Activated T-helper 2 cell treated with anti-CD3 and anti-CD28 coated beads, Interferon-gamma antibody, Interleukin-2, Interleukin-4, amounts not matched to agents 10 μg/mL and 5 μg/mL and 100 μg/mL, durations not matched to agents 14 hours and 24 hours and 36 hours (primary cell): ENCODE data around the gene SAE1. TPM values are rescaled to one million over a fixed set of nuclear protein-coding genes. Genes with fewer than 3 reads are reported as not detected.
A peak's percentile ranks its signal among the peaks of the same experiment; 100 is the strongest.

Experiments
- DNase-seq: peaks from one replicate; pipeline ENCODE4 v3.0.0; 2021; ENCODE audit warnings: low spot score
- H3K27ac Mint-ChIP-seq: one replicate; pipeline ENCODE4 v1.8.0; 2021; ENCODE audit warnings: mixed read lengths
- H3K27me3 Mint-ChIP-seq: one replicate; pipeline ENCODE4 v1.8.0; 2021; ENCODE audit warnings: low read depth, mixed read lengths
- H3K36me3 Mint-ChIP-seq: one replicate; pipeline ENCODE4 v1.8.0; 2021; ENCODE audit warnings: low read depth, mixed read lengths
- H3K4me1 Mint-ChIP-seq: one replicate; pipeline ENCODE4 v1.8.0; 2021; ENCODE audit warnings: low read depth, mixed read lengths
- H3K4me3 Mint-ChIP-seq: one replicate; pipeline ENCODE4 v1.8.0; 2021; ENCODE audit warnings: low read depth, mild to moderate bottlenecking, moderate library complexity, mixed read lengths
- H3K9me3 Mint-ChIP-seq: one replicate; pipeline ENCODE4 v1.8.0; 2021; ENCODE audit warnings: mixed read lengths
- intact Hi-C: fragments of 100-400 bp; cut with micrococcal nuclease; formaldehyde crosslinking; loops from one replicate; pipeline ENCODE4 v1.15.1; 2023
- total RNA-seq: library from RNA; stranded (reverse); gene quantifications from 2 replicates; pipeline ENCODE4 v1.2.3, GENCODE V29; 2022

The SAE1 gene
- total RNA-seq, 1 donor from 2014 or later: 151 TPM

DNA sequence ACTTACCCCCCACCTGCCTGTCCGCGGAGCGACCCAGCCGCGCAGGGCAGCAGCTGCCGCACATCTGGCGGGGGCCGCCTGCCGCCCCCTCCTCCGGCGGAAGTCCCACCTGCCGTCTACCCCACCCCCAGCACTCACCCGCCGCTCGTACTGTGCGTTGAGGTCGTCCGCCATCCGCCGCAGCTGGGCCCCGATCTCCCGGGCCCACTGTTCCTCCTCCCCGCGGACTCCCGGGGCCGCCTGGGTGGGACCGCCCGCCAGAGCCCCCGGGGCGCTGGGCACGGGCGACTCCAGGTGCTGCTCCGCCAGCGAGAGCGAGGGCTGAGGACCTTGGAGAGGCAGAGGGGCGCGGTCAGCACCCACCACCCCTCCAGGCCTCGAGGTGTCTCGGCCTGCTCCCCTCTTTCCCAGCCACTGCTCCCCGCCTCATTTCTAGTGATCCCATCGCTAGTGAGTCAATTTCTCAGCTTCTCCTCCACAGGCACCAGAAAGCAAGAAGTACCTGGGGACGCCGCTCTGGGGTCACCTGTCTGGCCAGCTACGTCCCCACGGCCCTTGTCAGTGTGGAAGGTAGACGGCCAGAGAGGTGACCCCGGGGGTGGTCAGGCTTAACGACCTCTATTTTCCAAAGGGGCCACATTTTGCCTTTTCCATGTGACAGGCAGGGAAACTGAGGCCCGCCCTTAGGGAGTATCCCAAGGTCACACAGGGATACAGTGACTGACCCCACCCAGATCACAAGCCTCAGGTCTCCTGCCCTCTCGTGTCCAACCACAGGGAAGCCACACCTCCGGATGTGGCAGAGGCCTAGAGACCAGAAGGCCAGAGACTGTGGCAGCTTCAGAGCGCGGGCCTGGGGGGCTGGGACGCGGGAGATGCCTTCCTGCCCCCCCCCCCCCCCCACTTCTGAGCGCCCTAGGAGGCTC is 96.1 kb downstream of the SAE1 start:
- Mint-ChIP-seq H3K27me3 (no peaks in the 10 kb centered on the region), H3K9me3 (no peaks in the 10 kb centered on the region), H3K4me1 (peaks cover 12% of the 10 kb centered on the region), H3K27ac (peak overlapping the region; percentile 84), H3K4me3 (peak overlapping the region; percentile 80), H3K36me3 (peaks cover 17% of the 10 kb centered on the region)
- intact Hi-C loops: loop anchor here (1.0 to 5.0 kb wide), 6 partner anchors 18 to 179 kb away; partner anchors contain the start of genes INAFM1, TMEM160 and ZC3H4
- DNase-seq: peak; percentile 71

DNA sequence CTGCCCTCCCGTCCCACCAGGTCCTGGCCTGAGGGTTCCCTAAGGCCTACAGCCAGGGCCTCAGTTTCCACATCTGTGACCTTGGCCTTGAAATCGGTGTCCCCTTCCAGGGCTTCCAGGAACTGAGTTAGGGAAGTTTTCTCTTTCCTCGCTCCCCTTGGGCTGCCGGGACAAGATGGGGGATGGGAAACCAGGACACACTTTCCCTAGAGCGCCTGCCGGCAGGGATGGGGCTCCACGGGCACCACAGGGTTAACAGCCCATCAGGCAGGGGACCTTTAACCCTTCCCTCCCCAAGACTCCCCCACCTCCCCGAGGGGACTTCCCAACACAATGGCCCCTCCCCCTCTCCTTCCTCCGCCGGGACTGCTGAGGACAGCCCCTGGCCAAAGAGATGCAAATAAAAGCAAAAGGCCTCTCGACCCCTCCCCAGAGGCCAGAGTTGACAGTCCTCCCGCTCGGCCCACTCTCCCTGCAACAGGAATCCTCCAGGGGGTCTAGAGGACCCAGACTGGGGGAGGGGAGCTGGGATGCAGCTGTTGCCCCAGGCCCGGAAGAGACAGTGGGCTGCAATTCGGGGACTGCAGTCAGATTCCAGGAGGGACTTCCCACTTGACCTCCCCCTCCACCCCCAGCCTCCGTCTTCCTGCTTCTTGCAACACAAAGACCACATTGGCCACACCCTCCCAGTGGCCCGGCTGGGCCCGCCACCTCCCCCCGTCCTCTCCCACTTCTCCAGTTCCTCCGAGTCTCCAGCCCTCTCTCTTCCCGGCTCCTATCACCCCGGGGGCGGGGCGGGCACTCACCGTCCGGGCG is 96.9 kb downstream of the SAE1 start:
- no peaks in the 10 kb centered on the region for H3K9me3 Mint-ChIP-seq
- peaks cover 18% of the 10 kb centered on the region for H3K4me1 Mint-ChIP-seq
- DNase-seq: peak; percentile 60
- H3K4me3 Mint-ChIP-seq: peak overlapping the region; percentile 80
- H3K27me3 Mint-ChIP-seq: no peaks in the 10 kb centered on the region
- peaks cover 10% of the 10 kb centered on the region for H3K36me3 Mint-ChIP-seq
- intact Hi-C loops: loop anchor here (1.0 to 5.0 kb wide), 5 partner anchors 17 to 180 kb away; partner anchors contain the start of genes TMEM160 and ZC3H4
- H3K27ac Mint-ChIP-seq: peak overlapping the region; percentile 84

DNA sequence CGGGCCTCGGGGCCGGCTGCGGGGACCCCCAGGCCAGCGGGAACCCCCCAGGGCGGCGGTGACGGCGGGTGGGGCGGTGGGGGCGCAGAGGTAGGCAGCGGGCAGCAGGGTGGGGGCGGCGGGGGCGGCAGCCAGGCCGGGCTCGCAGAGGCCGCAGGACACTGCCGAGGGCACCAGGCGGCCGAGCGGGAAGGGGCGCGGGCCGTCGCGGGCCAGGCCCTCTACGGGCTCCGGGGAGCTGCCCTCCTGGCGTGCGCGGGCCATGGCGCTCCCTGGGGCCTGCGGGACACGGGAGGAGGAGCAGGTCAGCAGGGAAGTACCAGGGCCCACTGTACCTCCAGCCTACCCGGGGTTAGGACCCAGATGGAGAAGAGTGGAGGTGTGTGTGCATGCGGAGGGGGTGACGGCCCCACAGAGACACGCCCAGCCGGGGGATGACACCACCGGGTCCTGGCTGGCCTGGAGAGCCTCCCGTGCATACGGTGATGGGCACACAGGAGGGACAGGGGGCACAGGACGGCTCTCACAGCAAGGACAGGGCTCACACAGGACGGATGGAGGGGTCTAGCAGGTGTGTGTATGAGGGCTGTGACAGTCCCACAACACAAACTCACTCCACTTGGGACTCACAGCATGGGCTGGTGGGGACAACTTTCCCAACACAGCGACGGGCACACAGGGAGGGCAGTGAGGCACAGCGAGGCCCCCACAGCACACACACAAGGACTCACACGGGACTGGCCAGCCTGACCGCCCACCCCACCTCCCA is 97.7 kb downstream of the SAE1 start:
- DNase-seq: peak; percentile 58
- no peak overlapping the region for H3K4me3 Mint-ChIP-seq
- H3K4me1 Mint-ChIP-seq: peaks cover 22% of the 10 kb centered on the region
- intact Hi-C loops: loop anchor here (5.0 kb wide), 2 partner anchors 71 to 181 kb away; partner anchors contain the start of gene TMEM160
- no peaks in the 10 kb centered on the region for H3K27me3 Mint-ChIP-seq
- peaks cover 10% of the 10 kb centered on the region for H3K36me3 Mint-ChIP-seq
- H3K9me3 Mint-ChIP-seq: no peaks in the 10 kb centered on the region
- H3K27ac Mint-ChIP-seq: no peak overlapping the region

DNA sequence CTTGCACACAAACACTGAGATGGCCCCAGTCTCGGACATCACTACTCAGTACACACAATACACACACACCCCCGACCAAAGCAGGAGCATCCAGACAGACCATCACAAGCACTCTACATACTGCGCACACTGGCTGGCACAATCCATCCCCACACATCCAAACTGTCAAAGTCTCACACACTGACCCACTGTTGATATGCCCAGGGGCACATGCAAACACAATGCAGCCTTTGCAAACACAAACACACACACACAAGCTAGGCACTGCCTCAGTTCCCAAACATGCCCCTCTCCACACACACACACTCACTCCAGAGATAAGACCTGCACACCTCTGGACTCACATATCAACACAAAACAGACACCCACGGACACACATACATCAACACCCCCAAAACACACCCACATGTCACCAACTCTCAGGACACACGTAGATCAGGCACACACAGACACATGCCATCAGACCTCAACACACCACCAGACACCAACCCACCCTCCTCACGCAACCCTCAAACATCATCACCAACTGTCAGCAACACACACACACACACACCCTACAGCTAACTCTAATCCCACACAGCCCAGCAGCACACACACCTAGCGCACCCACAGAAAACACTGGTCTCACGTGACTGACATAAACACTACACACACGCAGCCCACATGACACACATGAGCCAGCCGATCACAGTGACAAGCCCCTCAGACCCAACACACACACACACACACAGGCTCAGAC is 98.5 kb downstream of the SAE1 start:
- intact Hi-C loops: loop anchor here (5.0 kb wide), 2 partner anchors 72 to 182 kb away; partner anchors contain the start of gene TMEM160
- H3K27ac Mint-ChIP-seq: no peak overlapping the region
- peak; percentile 37 for DNase-seq
- peaks cover 22% of the 10 kb centered on the region for H3K4me1 Mint-ChIP-seq
- no peaks in the 10 kb centered on the region for H3K27me3 Mint-ChIP-seq
- peaks cover 6% of the 10 kb centered on the region for H3K36me3 Mint-ChIP-seq
- no peaks in the 10 kb centered on the region for H3K9me3 Mint-ChIP-seq
- no peak overlapping the region for H3K4me3 Mint-ChIP-seq

DNA sequence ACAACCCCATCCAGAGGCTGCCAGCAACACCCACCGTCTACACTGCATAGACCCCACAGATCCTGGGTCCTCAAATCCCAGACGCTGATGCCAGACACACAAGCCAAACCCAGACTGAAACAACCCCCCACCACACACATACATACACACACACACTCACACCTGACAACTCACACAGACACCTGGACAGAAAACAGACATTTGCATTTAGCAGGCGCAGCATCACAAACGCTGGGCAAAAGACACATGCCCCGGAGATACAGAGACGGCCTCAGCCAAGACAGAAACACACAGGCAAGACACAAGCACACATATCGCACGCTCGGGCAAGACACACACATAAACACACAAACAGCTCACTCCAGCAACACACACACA is 99.0 kb downstream of the SAE1 start:
- H3K9me3 Mint-ChIP-seq: no peaks in the 10 kb centered on the region
- peaks cover 22% of the 10 kb centered on the region for H3K4me1 Mint-ChIP-seq
- no peak overlapping the region for H3K4me3 Mint-ChIP-seq
- H3K36me3 Mint-ChIP-seq: peaks cover 6% of the 10 kb centered on the region
- intact Hi-C loops: loop anchor here (5.0 kb wide), 2 partner anchors 72 to 182 kb away; partner anchors contain the start of gene TMEM160
- no peak for DNase-seq
- no peak overlapping the region for H3K27ac Mint-ChIP-seq
- no peaks in the 10 kb centered on the region for H3K27me3 Mint-ChIP-seq

DNA sequence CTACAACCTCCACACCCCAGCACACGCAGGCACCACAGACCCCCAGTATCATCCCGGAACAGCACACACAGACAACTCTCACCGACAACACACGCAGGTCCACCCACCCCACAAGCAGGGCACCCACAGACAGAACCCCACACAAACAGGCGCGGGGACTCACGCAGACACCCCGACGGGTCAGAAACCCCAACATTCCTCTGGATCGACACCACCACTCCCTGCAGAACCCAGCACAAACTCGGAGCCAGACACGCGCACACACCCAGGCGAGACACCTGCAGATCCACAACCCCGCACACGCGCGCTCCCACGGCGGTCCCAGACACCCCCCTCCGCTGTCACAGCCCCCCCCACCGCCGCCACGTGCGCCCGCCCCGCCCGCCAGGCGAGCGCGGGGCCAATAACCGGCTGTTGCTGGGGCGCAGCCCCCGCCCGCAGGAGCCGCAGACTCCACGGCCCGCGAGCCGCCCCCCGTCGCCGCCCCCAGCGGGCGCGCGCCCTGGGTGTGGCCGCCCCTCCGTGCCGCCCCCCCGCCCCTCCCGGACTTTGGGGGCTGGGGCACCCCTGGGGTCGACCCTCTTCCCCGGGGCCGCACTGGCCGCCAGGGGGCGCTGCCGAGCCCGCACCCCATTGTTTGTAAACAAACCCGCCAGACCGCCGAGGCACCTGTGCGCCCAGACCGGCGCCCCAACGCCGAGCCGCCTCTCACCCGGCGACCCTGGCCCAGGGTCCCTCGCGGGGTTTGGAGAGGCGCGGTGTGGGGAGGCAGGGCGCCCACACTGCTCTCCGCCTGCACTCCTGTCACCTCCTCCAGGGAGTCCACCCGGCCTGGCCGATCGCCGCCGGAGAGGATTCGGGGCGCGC is 99.7 kb downstream of the SAE1 start:
- H3K27ac Mint-ChIP-seq: no peak overlapping the region
- H3K4me3 Mint-ChIP-seq: no peak overlapping the region
- intact Hi-C loops: no loop called here
- H3K27me3 Mint-ChIP-seq: no peaks in the 10 kb centered on the region
- peak; percentile 75 for DNase-seq
- peaks cover 22% of the 10 kb centered on the region for H3K4me1 Mint-ChIP-seq
- peaks cover 4% of the 10 kb centered on the region for H3K36me3 Mint-ChIP-seq
- H3K9me3 Mint-ChIP-seq: no peaks in the 10 kb centered on the region

DNA sequence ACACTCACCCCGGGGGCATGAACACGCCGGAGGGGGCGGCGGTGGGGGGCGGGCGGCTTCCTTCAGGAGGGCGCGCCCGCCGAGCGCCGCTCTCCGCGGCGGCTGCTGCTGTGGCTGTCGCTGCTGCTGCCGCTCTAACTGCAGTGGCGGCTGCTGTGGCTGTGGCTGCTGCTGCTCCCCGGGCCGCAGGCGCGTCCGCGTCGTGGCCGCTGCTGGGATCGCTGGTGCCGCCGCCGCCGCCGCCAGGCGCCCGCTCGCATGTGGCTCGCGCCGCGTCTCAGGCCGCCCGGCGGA is 100.2 kb downstream of the SAE1 start, which contains the start of gene BBC3:
TSS of gene BBC3 (minus strand) at position 279 of the 294 bp plus-strand sequence. CDS start 2,768 bp downstream, outside the sequence.
- Mint-ChIP-seq H3K4me1 (peaks cover 17% of the 10 kb centered on the region), H3K27ac (peak within 1 kb of the TSS; percentile 81), H3K9me3 (no peaks in the 10 kb centered on the region), H3K4me3 (peak within 1 kb of the TSS; percentile 74), H3K27me3 (peaks cover under 1% of the 10 kb centered on the region), H3K36me3 (no peaks in the 10 kb centered on the region)
- DNase-seq: no peak
- intact Hi-C loops: no loop called here

DNA sequence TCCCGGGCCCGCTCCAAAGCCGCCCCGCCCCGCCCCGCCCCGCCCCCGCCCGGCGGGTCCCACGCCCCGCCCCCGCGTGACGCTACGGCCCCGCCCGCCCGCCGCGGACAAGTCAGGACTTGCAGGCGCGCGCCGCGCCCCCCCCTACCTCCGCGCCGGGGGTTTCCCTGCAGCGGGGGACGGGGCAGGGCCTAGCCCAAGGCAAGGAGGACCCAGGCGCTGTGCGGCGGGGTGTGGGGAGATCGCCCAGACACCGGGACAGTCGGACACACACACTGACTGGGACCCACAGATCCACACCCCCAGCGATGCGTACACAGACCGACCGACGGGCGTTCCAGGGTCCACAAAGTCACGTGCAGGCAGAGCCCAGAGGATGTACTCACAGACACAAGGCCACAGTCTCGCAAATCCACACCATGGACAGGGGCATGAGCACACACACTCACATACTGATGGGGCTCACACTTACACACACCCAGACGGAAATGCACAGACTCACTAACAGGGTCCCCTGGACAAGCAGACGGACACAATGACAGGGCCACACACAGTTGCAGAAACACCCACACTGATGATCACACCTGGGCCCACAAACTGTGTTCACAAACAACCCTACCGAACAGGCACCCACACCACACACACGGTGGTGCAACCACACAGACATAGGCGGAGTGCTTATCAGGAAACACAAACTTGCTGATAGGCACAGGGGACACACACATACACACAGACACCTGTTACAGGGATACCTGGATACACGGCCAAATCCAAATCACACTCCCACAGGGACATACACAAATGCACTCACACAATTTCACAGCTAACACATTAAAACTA is 100.8 kb downstream of the SAE1 start:
- H3K4me3 Mint-ChIP-seq: peak overlapping the region; percentile 74
- peak; percentile 88 for DNase-seq
- intact Hi-C loops: loop anchor here (1.0 kb wide), 1 partner anchor 10 kb away; no protein-coding TSS in a partner anchor

DNA sequence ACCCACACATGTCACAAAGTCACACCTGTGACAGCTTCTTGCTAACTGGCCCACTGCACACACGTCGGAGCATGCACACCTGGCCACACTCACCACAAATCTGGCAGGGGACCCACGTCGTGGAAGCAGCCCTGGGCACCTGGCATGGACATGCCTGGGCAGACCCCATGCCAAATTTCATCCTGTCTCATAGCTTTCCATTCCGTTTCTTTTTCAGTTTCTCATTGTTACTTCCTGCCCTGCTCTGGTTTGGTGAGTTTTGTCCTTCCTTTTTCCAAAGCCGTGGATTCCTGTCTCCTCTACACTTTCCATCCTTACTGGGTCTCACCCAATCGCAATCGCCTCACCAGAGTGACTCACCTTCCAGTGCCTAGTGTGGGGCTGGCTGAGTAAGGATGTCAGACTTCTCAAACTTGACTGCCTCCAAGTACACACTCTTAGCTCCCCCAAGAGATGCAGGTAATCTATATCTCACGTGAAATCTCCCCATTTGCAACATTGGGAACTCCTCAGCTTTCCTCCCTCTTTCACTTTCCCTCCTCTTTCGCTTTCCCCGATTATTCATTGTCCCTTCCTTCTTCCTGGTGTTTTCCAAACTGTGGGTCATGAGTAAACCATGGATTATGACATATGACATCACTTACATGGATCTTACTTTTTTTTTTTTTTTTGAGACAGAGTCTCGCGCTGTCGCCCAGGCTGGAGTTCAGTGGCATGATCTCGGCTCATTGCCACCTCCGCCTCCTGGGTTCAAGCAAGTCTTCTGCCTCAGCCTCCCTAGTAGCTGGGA is 102.0 kb downstream of the SAE1 start:
- Mint-ChIP-seq H3K9me3 (no peaks in the 10 kb centered on the region), H3K36me3 (no peaks in the 10 kb centered on the region), H3K4me1 (peaks cover 16% of the 10 kb centered on the region), H3K4me3 (peak overlapping the region; percentile 74), H3K27ac (peak overlapping the region; percentile 60), H3K27me3 (peaks cover 2% of the 10 kb centered on the region)
- intact Hi-C loops: loop anchor here (1.0 kb wide), 1 partner anchor 9 kb away; no protein-coding TSS in a partner anchor
- peak; percentile 25 for DNase-seq

More for the DNA sequence above, 100.8 kb downstream of the SAE1 start:
- H3K9me3 Mint-ChIP-seq: no peaks in the 10 kb centered on the region
- peaks cover 2% of the 10 kb centered on the region for H3K27me3 Mint-ChIP-seq
- H3K27ac Mint-ChIP-seq: peak overlapping the region; percentile 81
- H3K4me1 Mint-ChIP-seq: peaks cover 17% of the 10 kb centered on the region
- no peaks in the 10 kb centered on the region for H3K36me3 Mint-ChIP-seq
